GM12878 (cell line): Measurements from ENCODE around the gene SRXN1.

Source experiments
- CBX5 ChIP-seq: sonication (generic); IDR thresholded peaks from 2 replicates; pipeline ENCODE4 v1.6.1; 2016; ENCODE audit warnings: low read depth, moderate library complexity, mild to moderate bottlenecking, inconsistent platforms
- NFYA ChIP-seq: IDR thresholded peaks from 2 replicates; pipeline ENCODE4 v1.6.1; 2011; ENCODE audit warnings: low read depth, mild to moderate bottlenecking, low read length, improper control_type of control experiment, borderline replicate concordance
- POLR2A ChIP-seq: IDR thresholded peaks from 2 replicates; pipeline ENCODE4 v1.6.1; 2011; ENCODE audit warnings: low read depth, mild to moderate bottlenecking, low read length
- SMAD1 ChIP-seq: fragments of 450-650 bp; IDR thresholded peaks from 2 replicates; pipeline ENCODE4 v1.6.1; 2018; ENCODE audit warnings: mild to moderate bottlenecking, low read depth; ENCODE audit not compliant: partially characterized antibody
- TF ChIP-seq, protein P1 (sequence below), 3 experiments: IDR thresholded peaks in 2 of 3; conservative IDR thresholded peaks in 1 of 3; 2 replicates each; pipeline ENCODE4 v1.5.1; 2011; ENCODE audit warnings: low read depth in 3 of 3, low read length in 3 of 3, mild to moderate bottlenecking in 3 of 3, control low read depth in 2 of 3, moderate library complexity in 2 of 3, inconsistent platforms in 1 of 3, mixed read lengths in 1 of 3; ENCODE audit not compliant: control insufficient read depth in 2 of 3, insufficient read depth in 1 of 3; ENCODE audit errors: extremely low read depth in 1 of 3

DNA sequence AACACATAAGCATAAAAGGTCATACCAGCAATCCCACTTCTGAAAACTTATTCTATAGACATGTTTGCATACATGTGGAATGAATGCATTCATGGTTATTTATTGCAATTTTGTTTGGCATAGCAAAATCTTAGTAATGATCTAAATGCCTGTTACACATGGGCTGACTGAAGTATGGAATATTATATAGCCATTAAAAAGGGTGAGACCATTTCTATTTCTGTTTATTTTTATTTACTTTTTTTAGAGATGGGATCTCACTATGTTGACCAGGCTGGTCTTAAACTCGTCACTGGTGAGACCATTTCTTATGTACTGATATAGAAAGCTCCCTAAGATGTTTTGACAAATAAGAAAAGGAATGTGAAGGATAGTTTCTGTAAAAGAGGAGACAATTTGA lies 36.9 kb upstream of the SRXN1 start:
- TF ChIP-seq POLR2A (no peak), SMAD1 (no peak), NFYA (no peak), CBX5 (no peak)
- TF ChIP-seq, protein P1, sequence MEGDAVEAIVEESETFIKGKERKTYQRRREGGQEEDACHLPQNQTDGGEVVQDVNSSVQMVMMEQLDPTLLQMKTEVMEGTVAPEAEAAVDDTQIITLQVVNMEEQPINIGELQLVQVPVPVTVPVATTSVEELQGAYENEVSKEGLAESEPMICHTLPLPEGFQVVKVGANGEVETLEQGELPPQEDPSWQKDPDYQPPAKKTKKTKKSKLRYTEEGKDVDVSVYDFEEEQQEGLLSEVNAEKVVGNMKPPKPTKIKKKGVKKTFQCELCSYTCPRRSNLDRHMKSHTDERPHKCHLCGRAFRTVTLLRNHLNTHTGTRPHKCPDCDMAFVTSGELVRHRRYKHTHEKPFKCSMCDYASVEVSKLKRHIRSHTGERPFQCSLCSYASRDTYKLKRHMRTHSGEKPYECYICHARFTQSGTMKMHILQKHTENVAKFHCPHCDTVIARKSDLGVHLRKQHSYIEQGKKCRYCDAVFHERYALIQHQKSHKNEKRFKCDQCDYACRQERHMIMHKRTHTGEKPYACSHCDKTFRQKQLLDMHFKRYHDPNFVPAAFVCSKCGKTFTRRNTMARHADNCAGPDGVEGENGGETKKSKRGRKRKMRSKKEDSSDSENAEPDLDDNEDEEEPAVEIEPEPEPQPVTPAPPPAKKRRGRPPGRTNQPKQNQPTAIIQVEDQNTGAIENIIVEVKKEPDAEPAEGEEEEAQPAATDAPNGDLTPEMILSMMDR (IDR thresholded peaks at IDR 0.05 in 2 of 3, conservative IDR thresholded peaks at IDR 0.05 in 1 of 3; ENCODE audit: control insufficient read depth in 2 of 3, extremely low read depth in 1 of 3, insufficient read depth in 1 of 3, low read depth in 3 of 3, low read length in 3 of 3), result no peak
